ENCODE data around the gene TRERF1.

TRERF1 gene

GRCh38 chr6:42263165-42263728 lies 188.5 kb downstream of the TRERF1 start:
- DNase-seq (ENCODE audit: extremely low read depth in 1 of 2, low read depth in 1 of 2), result no peak

- no peak for DNase-seq (ENCODE audit: extremely low read depth in 1 of 2, low read depth in 1 of 2)
Measured at GRCh38 chr6:42260972-42261371, 190.8 kb downstream of the TRERF1 start.

GRCh38 chr6:42260396-42260888 lies 191.3 kb downstream of the TRERF1 start:
- DNase-seq (ENCODE audit: extremely low read depth in 1 of 2, low read depth in 1 of 2), result no peak

GRCh38 chr6:42259841-42260395 lies 191.8 kb downstream of the TRERF1 start:
- no peak for DNase-seq (ENCODE audit: extremely low read depth in 1 of 2, low read depth in 1 of 2)

GRCh38 chr6:42259286-42259685 lies 192.4 kb downstream of the TRERF1 start:
- no peak for DNase-seq (ENCODE audit: extremely low read depth in 1 of 2, low read depth in 1 of 2)

GRCh38 chr6:42257614-42258013 lies 194.1 kb downstream of the TRERF1 start:
- DNase-seq (ENCODE audit: extremely low read depth in 1 of 2, low read depth in 1 of 2), result no peak

- DNase-seq (ENCODE audit: extremely low read depth in 1 of 2, low read depth in 1 of 2), result no peak
Measured at GRCh38 chr6:42257063-42257462, 194.7 kb downstream of the TRERF1 start.

GRCh38 chr6:42255050-42255449 lies 196.7 kb downstream of the TRERF1 start:
- DNase-seq (ENCODE audit: extremely low read depth in 1 of 2, low read depth in 1 of 2), result no peak

- no peak for DNase-seq (ENCODE audit: extremely low read depth in 1 of 2, low read depth in 1 of 2)
Measured at GRCh38 chr6:42254505-42254904, 197.2 kb downstream of the TRERF1 start.

- DNase-seq (ENCODE audit: extremely low read depth in 1 of 2, low read depth in 1 of 2), result no peak
Measured at GRCh38 chr6:42251911-42252637, 199.7 kb downstream of the TRERF1 start.

- no peak for DNase-seq (ENCODE audit: extremely low read depth in 1 of 2, low read depth in 1 of 2)
Measured at GRCh38 chr6:42251500-42251899, 200.2 kb downstream of the TRERF1 start.

- no peak for DNase-seq (ENCODE audit: extremely low read depth in 1 of 2, low read depth in 1 of 2)
Measured at GRCh38 chr6:42250274-42250931, 201.3 kb downstream of the TRERF1 start.

GRCh38 chr6:42249279-42249678 lies 202.4 kb downstream of the TRERF1 start:
- DNase-seq (ENCODE audit: extremely low read depth in 1 of 2, low read depth in 1 of 2), result no peak

- no peak for DNase-seq (ENCODE audit: extremely low read depth in 1 of 2, low read depth in 1 of 2)
Measured at GRCh38 chr6:42243046-42243445, 208.7 kb downstream of the TRERF1 start.

- no peak for DNase-seq (ENCODE audit: extremely low read depth in 1 of 2, low read depth in 1 of 2)
Measured at GRCh38 chr6:42241915-42242314, 209.8 kb downstream of the TRERF1 start.

- DNase-seq (ENCODE audit: extremely low read depth in 1 of 2, low read depth in 1 of 2), result no peak
Measured at GRCh38 chr6:42239736-42240375, 211.9 kb downstream of the TRERF1 start.

GRCh38 chr6:42239333-42239732 lies 212.4 kb downstream of the TRERF1 start:
- DNase-seq (ENCODE audit: extremely low read depth in 1 of 2, low read depth in 1 of 2), result no peak

GRCh38 chr6:42237857-42238256 lies 213.9 kb downstream of the TRERF1 start:
- DNase-seq (ENCODE audit: extremely low read depth in 1 of 2, low read depth in 1 of 2), result no peak

- no peak for DNase-seq (ENCODE audit: extremely low read depth in 1 of 2, low read depth in 1 of 2)
Measured at GRCh38 chr6:42236682-42237473, 214.8 kb downstream of the TRERF1 start.

GRCh38 chr6:42236030-42236429 lies 215.7 kb downstream of the TRERF1 start:
- DNase-seq (ENCODE audit: extremely low read depth in 1 of 2, low read depth in 1 of 2), result no peak

All from stimulated activated CD8-positive, alpha-beta memory T cell treated with anti-CD3 and anti-CD28 coated beads, Interleukin-7, amount 100 ng/mL, for 48 hours (primary cell).